ENCODE data around the gene NAA60. TPM values are rescaled to one million over a fixed set of nuclear protein-coding genes. Genes with fewer than 3 reads are reported as not detected.

Gene NAA60
- total RNA-seq, 1 donor from 2014 or later = 50.6 TPM

GRCh38 chr16:3408561-3409197 is 34.8 kb upstream of the NAA60 start:
- Mint-ChIP-seq H3K27me3 (ENCODE audit: low read depth) (no peaks in the 10 kb centered on the region), H3K9me3 (peaks cover 66% of the 10 kb centered on the region), H3K4me3 (no peak overlapping the region), H3K36me3 (peaks cover 76% of the 10 kb centered on the region), H3K4me1 (no peaks in the 10 kb centered on the region), H3K27ac (no peak overlapping the region)
- DNase-seq (ENCODE audit: low spot score in 2 of 2, unreplicated experiment in 2 of 2) = no peak
- TF ChIP-seq CTCF (IDR thresholded peaks at IDR 0.05; ENCODE audit: unreplicated experiment) = no peak

GRCh38 chr16:3413730-3414379 is 29.6 kb upstream of the NAA60 start:
- no peak for TF ChIP-seq CTCF (IDR thresholded peaks at IDR 0.05; ENCODE audit: unreplicated experiment)
- H3K27me3 Mint-ChIP-seq (ENCODE audit: low read depth) = no peaks in the 10 kb centered on the region
- H3K4me1 Mint-ChIP-seq = no peaks in the 10 kb centered on the region
- no peak overlapping the region for H3K4me3 Mint-ChIP-seq
- peaks cover 47% of the 10 kb centered on the region for H3K9me3 Mint-ChIP-seq
- peaks cover 42% of the 10 kb centered on the region for H3K36me3 Mint-ChIP-seq
- no peak overlapping the region for H3K27ac Mint-ChIP-seq
- no peak for DNase-seq (ENCODE audit: low spot score in 2 of 2, unreplicated experiment in 2 of 2)

- no peak for TF ChIP-seq CTCF (IDR thresholded peaks at IDR 0.05; ENCODE audit: unreplicated experiment)
- no peak for DNase-seq (ENCODE audit: low spot score in 2 of 2, unreplicated experiment in 2 of 2)
- Mint-ChIP-seq H3K27me3 (ENCODE audit: low read depth) (peaks cover 5% of the 10 kb centered on the region), H3K4me1 (no peaks in the 10 kb centered on the region), H3K4me3 (no peak overlapping the region), H3K36me3 (peaks cover 21% of the 10 kb centered on the region), H3K9me3 (no peaks in the 10 kb centered on the region), H3K27ac (no peak overlapping the region)
Observed at GRCh38 chr16:3431779-3432219, 11.7 kb upstream of the NAA60 start.

- H3K27ac Mint-ChIP-seq = no peak overlapping the region
- TF ChIP-seq CTCF (IDR thresholded peaks at IDR 0.05; ENCODE audit: unreplicated experiment) = no peak
- peaks cover 1% of the 10 kb centered on the region for H3K9me3 Mint-ChIP-seq
- no peak overlapping the region for H3K4me3 Mint-ChIP-seq
- no peak for DNase-seq (ENCODE audit: low spot score in 2 of 2, unreplicated experiment in 2 of 2)
- peaks cover 34% of the 10 kb centered on the region for H3K36me3 Mint-ChIP-seq
- H3K27me3 Mint-ChIP-seq (ENCODE audit: low read depth) = peaks cover 5% of the 10 kb centered on the region
- H3K4me1 Mint-ChIP-seq = no peaks in the 10 kb centered on the region
Observed at GRCh38 chr16:3434373-3434772, 9.1 kb upstream of the NAA60 start.

GRCh38 chr16:3439637-3440036 is 3.8 kb upstream of the NAA60 start:
- Mint-ChIP-seq H3K4me1 (peaks cover 7% of the 10 kb centered on the region), H3K9me3 (peaks cover 16% of the 10 kb centered on the region), H3K27me3 (ENCODE audit: low read depth) (peaks cover 5% of the 10 kb centered on the region), H3K36me3 (peaks cover 35% of the 10 kb centered on the region), H3K4me3 (no peak overlapping the region), H3K27ac (no peak overlapping the region)
- no peak for TF ChIP-seq CTCF (IDR thresholded peaks at IDR 0.05; ENCODE audit: unreplicated experiment)
- DNase-seq (ENCODE audit: low spot score in 2 of 2, unreplicated experiment in 2 of 2) = no peak

Data from mesothelial cell of epicardium (in vitro differentiated cells).